Heart left ventricle (tissue), 13 donors: ENCODE results near the gene APOLD1.

ENCODE experiments used
- POLR2A ChIP-seq, 2 donors: fragments of 450-650 bp; IDR thresholded peaks; one replicate each; pipeline ENCODE4 v1.6.1; 2017; ENCODE audit warnings: antibody characterized with exemption in 2 of 2, mild to moderate bottlenecking in 2 of 2, moderate library complexity in 2 of 2
- TF ChIP-seq, protein P1 (sequence below), 12 donors: fragments of 200-600 bp; sonication (generic) in 4 of 12; IDR thresholded peaks; one replicate each; pipeline versions ENCODE4 v1.5.0 to v1.8.0; 2018 to 2022; ENCODE audit warnings: antibody characterized with exemption in 12 of 12, mild to moderate bottlenecking in 5 of 12
- donor health status: ischemic (EF 13 %, LVEDD 7.1; RV severe dilation, severe dysfunction).
- donor health status: DM: no; HTN: yes; CAD: no.
- donor health status: DM: no; HTN: no; CAD: no.
- donor health status: ischemic (EF 25% LVEDD 6.9; RV normal size, moderate dysfunction).
- donor health status: ischemic (EF 25% LVEDD 5.7; RV mildly dilated, moderate dysfunction).
- donor health status: ischemic (EF 35%, LVEDD 5.7; RV mildly dilated, moderate dysfunction).
- donor health status: nonischemic (EF 11% LVEDD 7.7; RV severe dilation, severe dysfunction).
- donor health status: DM: yes; HTN: yes; CAD: no.
- donor health status: PGD.
- donor health status: ischemic (EF 29% LVEDD 5.4; RV normal size, mild dysfunction).
- donor health status: nonischemic (EF 23%, LVEDD 6.1; RV moderate dilation, normal function).

DNA sequence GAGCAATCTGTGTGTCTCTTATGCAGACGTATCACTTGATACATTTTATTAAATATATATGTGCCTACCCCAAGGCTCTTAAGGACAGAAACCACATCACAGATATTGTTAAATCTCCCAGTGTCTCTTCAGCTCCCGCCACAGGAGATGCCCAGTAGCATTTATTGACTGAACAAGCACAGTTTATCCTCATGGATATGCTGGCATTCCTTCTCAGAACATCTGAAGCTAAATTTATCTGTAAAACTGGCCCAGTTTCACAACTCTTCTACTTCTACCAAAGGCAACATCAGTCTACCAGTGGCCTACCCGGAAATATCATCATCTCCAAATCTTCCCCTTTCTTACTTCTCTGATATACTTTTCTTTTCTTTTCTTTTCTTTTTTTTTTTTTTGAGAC lies 10.7 kb downstream of the APOLD1 start:
- TF ChIP-seq, protein P1, sequence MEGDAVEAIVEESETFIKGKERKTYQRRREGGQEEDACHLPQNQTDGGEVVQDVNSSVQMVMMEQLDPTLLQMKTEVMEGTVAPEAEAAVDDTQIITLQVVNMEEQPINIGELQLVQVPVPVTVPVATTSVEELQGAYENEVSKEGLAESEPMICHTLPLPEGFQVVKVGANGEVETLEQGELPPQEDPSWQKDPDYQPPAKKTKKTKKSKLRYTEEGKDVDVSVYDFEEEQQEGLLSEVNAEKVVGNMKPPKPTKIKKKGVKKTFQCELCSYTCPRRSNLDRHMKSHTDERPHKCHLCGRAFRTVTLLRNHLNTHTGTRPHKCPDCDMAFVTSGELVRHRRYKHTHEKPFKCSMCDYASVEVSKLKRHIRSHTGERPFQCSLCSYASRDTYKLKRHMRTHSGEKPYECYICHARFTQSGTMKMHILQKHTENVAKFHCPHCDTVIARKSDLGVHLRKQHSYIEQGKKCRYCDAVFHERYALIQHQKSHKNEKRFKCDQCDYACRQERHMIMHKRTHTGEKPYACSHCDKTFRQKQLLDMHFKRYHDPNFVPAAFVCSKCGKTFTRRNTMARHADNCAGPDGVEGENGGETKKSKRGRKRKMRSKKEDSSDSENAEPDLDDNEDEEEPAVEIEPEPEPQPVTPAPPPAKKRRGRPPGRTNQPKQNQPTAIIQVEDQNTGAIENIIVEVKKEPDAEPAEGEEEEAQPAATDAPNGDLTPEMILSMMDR (IDR thresholded peaks at IDR 0.05): no peak
- no peak for TF ChIP-seq POLR2A (IDR thresholded peaks at IDR 0.05)
